Endothelial cell of umbilical vein (primary cell): Measurements from ENCODE around the gene CAMKMT. TPM values are rescaled to one million over a fixed set of nuclear protein-coding genes. Genes with fewer than 3 reads are reported as not detected.

Experiments
- BruUV-seq: library from RNA; stranded (reverse); fragments of 400-500 nt; replicated peaks from 2 replicates; lab custom pipeline; 2021; lab: Mats Ljungman, UMichigan
- CTCF ChIA-PET: fragments of 300-600, 350-600 bp; sonication (Branson Sonifier 250); formaldehyde crosslinking; loops from one replicate; lab custom pipeline; 2021; ENCODE audit warnings: antibody characterized with exemption, inconsistent platforms; lab: Charles Lee
- POLR2A ChIA-PET: fragments of 300-600, 350-600 bp; sonication (Branson Sonifier 250); formaldehyde crosslinking; loops from one replicate; lab custom pipeline; 2021; ENCODE audit warnings: antibody characterized with exemption, inconsistent platforms; lab: Charles Lee
- DNase-seq: peaks from one replicate; pipeline ENCODE4 v3.0.0-alpha.2; 2011; ENCODE audit warnings: low read depth, low spot score
- FAIRE-seq: peaks from 2 replicates; lab custom pipeline; 2011; peaks lifted over from hg19 to GRCh38; lab: Jason Lieb, UNC
- H2AFZ ChIP-seq: 2 replicates; pipeline ENCODE4 v1.6.0; 2012; ENCODE audit warnings: low read depth, low read length, control low read depth, inconsistent platforms
- H3K27ac ChIP-seq: 2 replicates; pipeline ENCODE4 v1.5.1; 2011; ENCODE audit warnings: low read depth, mild to moderate bottlenecking, control low read depth, low read length, moderate library complexity; ENCODE audit not compliant: insufficient read depth
- H3K27me3 ChIP-seq, 2 experiments: 2 replicates each; pipeline versions ENCODE4 v1.6.0 to v1.6.1; 2011; ENCODE audit warnings: low read length in 2 of 2, mixed read lengths in 1 of 2; ENCODE audit not compliant: control insufficient read depth in 2 of 2, insufficient read depth in 2 of 2
- H3K36me3 ChIP-seq, 2 experiments: 2 replicates in 1 of 2; 3 replicates in 1 of 2; pipeline ENCODE4 v1.5.1; 2011; ENCODE audit warnings: low read length in 2 of 2, mild to moderate bottlenecking in 1 of 2, moderate library complexity in 1 of 2; ENCODE audit not compliant: control insufficient read depth in 2 of 2, insufficient read depth in 2 of 2; ENCODE audit errors: extremely low read depth in 1 of 2
- H3K4me1 ChIP-seq: 3 replicates; pipeline ENCODE4 v1.5.1; 2011; ENCODE audit warnings: mild to moderate bottlenecking, low read length; ENCODE audit not compliant: control insufficient read depth, insufficient read depth; ENCODE audit errors: extremely low read depth
- H3K4me2 ChIP-seq: 2 replicates; pipeline ENCODE4 v1.6.1; 2011; ENCODE audit warnings: low read length, control low read depth, mixed read lengths; ENCODE audit not compliant: insufficient read depth
- H3K4me3 ChIP-seq, 3 experiments: fragments of 200-600 bp in 1 of 3; sonication (generic), shearing (Covaris generic) in 1 of 3; replicated peaks in 1 of 3; 2 replicates each; pipeline ENCODE4 v1.5.1; 2011 to 2016; ENCODE audit warnings: control low read depth in 3 of 3, low read length in 3 of 3, mild to moderate bottlenecking in 2 of 3, inconsistent platforms in 1 of 3, low read depth in 1 of 3, moderate library complexity in 1 of 3; ENCODE audit not compliant: insufficient read depth in 1 of 3
- H3K79me2 ChIP-seq: 2 replicates; pipeline ENCODE4 v1.6.0; 2012; ENCODE audit warnings: low read length, inconsistent platforms; ENCODE audit not compliant: control insufficient read depth, insufficient read depth
- H3K9ac ChIP-seq: replicated peaks from 2 replicates; pipeline ENCODE3; 2011; ENCODE audit warnings: low read length, control low read depth; ENCODE audit not compliant: insufficient read depth; ENCODE audit errors: extremely low read depth
- H3K9me1 ChIP-seq: replicated peaks from 3 replicates; pipeline ENCODE4 v1.6.0; 2011; ENCODE audit warnings: mild to moderate bottlenecking, low read length; ENCODE audit not compliant: control insufficient read depth, insufficient read depth; ENCODE audit errors: extremely low read depth
- H3K9me3 ChIP-seq: replicated peaks from 2 replicates; pipeline ENCODE4 v1.5.1; 2012; ENCODE audit warnings: low read length, inconsistent platforms; ENCODE audit not compliant: control insufficient read depth, insufficient read depth
- H4K20me1 ChIP-seq: replicated peaks from 2 replicates; pipeline ENCODE3; 2011; ENCODE audit warnings: mild to moderate bottlenecking, low read length; ENCODE audit not compliant: control insufficient read depth, insufficient read depth; ENCODE audit errors: extremely low read depth
- CTCF ChIP-seq, 2 donors: IDR thresholded peaks; 1 replicate in 1 of 2; 2 replicates in 1 of 2; pipeline ENCODE4 v1.5.1; 2011; ENCODE audit warnings: low read length in 2 of 2, mild to moderate bottlenecking in 2 of 2, moderate library complexity in 2 of 2, control low read depth in 1 of 2, inconsistent platforms in 1 of 2, low read depth in 1 of 2; ENCODE audit not compliant: insufficient read depth in 1 of 2; ENCODE audit errors: extremely low read depth in 1 of 2
- EZH2 ChIP-seq: IDR thresholded peaks from 2 replicates; pipeline ENCODE4 v1.6.1; 2012; ENCODE audit warnings: borderline replicate concordance, low read depth, mild to moderate bottlenecking, moderate library complexity, low read length, inconsistent platforms; ENCODE audit not compliant: severe bottlenecking
- FOS ChIP-seq: IDR thresholded peaks from 2 replicates; pipeline ENCODE4 v1.6.1; 2011; ENCODE audit warnings: mild to moderate bottlenecking, low read length, moderate library complexity, borderline replicate concordance; ENCODE audit not compliant: insufficient read depth
- GATA2 ChIP-seq: IDR thresholded peaks from 2 replicates; pipeline ENCODE4 v1.7.0; 2011; ENCODE audit warnings: low read depth, mild to moderate bottlenecking, moderate library complexity, mixed read lengths, low read length; ENCODE audit not compliant: insufficient read length, insufficient read depth
- JUN ChIP-seq: IDR thresholded peaks from 2 replicates; pipeline ENCODE4 v1.6.1; 2011; ENCODE audit warnings: borderline replicate concordance, low read depth; ENCODE audit not compliant: insufficient read length, insufficient read depth
- MAX ChIP-seq: IDR thresholded peaks from 2 replicates; pipeline ENCODE4 v1.6.1; 2011; ENCODE audit not compliant: insufficient read depth, insufficient read length
- MYC ChIP-seq: IDR thresholded peaks from one replicate; pipeline ENCODE4 v1.6.1; 2011; ENCODE audit warnings: mild to moderate bottlenecking, low read depth, low read length
- POLR2A ChIP-seq: IDR thresholded peaks from 2 replicates; pipeline ENCODE4 v1.6.1; 2012; ENCODE audit warnings: low read depth, mild to moderate bottlenecking, control low read depth, low read length
- POLR2AphosphoS5 ChIP-seq: IDR thresholded peaks from 2 replicates; pipeline ENCODE4 v1.6.1; 2012; ENCODE audit warnings: low read depth, mild to moderate bottlenecking, control low read depth, low read length, moderate library complexity; ENCODE audit not compliant: insufficient read depth
- dilution Hi-C: fragments of 300-500 bp; cut with MboI; formaldehyde crosslinking; loops from one replicate; pipeline ENCODE4 v1.15.0; 2019; ENCODE audit warnings: low sequenced_read_pairs; ENCODE audit not compliant: extremely low pct_ligation_motif_present
- intact Hi-C: fragments of 100-400 bp; cut with micrococcal nuclease; formaldehyde crosslinking; loops from one replicate; pipeline ENCODE4 v1.10.0; 2022
- polyA plus RNA-seq, 4 experiments: library from polyadenylated mRNA; depleted of rRNA in 3 of 4; stranded (reverse) in 3 of 4; unstranded in 1 of 4; fragments of >200 nt; gene quantifications; 2 replicates each; pipeline versions ENCODE4 v1.2.1 to v1.2.3, GENCODE V29; 2011 to 2012; ENCODE audit warnings: missing spikeins in 1 of 4
- total RNA-seq: library from RNA; stranded (reverse); gene quantifications from 2 replicates; pipeline ENCODE4 v1.2.3, GENCODE V29; 2021

The CAMKMT gene
- total and polyA plus RNA-seq, 2 donors (not counting 3 experiments of a cell fraction or from before 2014, with no cell fraction given) = 4.1 to 10.7 TPM

- ChIA-PET CTCF (interaction anchor here (1.9 to 3.0 kb wide), 2 partner anchors 10 to 11 kb away, joined by 4 to 8 read pairs; no protein-coding TSS in a partner anchor), POLR2A (interaction anchor here (0.6 kb wide), 1 partner anchor 41 kb away, joined by 5 read pairs; no protein-coding TSS in a partner anchor)
- TF ChIP-seq POLR2AphosphoS5 (no peak), EZH2 (no peak), CTCF (IDR thresholded peaks at IDR 0.05; ENCODE audit: extremely low read depth in 1 of 2, insufficient read depth in 1 of 2, low read depth in 1 of 2, low read length in 2 of 2) (no peak), JUN (no peak), POLR2A (no peak), FOS (no peak), MAX (no peak), GATA2 (no peak), MYC (no peak)
- intact Hi-C loops = no loop called here
- no peaks in the 10 kb centered on the region for H4K20me1 ChIP-seq
- H3K27ac ChIP-seq = no peak overlapping the region
- BruUV-seq = no TSS peak
- no peaks in the 10 kb centered on the region for H3K9me1 ChIP-seq
- no peak overlapping the region for H3K4me3 ChIP-seq
- DNase-seq (no peak), FAIRE-seq (peak; percentile 58)
- no peaks in the 10 kb centered on the region for H3K9me3 ChIP-seq
- no peaks in the 10 kb centered on the region for H3K79me2 ChIP-seq
- no peak overlapping the region for H3K9ac ChIP-seq
- dilution Hi-C loops = no loop called here
- H3K4me1 ChIP-seq = no peaks in the 10 kb centered on the region
- H3K4me2 ChIP-seq = no peak overlapping the region
- no peak overlapping the region for H2AFZ ChIP-seq
- no peaks in the 10 kb centered on the region for H3K36me3 ChIP-seq
- H3K27me3 ChIP-seq = no peaks in the 10 kb centered on the region
These were observed 208.5 kb downstream of the CAMKMT start for GRCh38 chr2:44570271-44570670.
